ENCODE measurements around the gene PAGE2. TPM values are rescaled to one million over a fixed set of nuclear protein-coding genes. Genes with fewer than 3 reads are reported as not detected.
"Not testable (repeated sequence)": the region's sequence is repeated elsewhere in the genome, so short reads cannot be mapped to it uniquely, and the experiment has no call there.

Gene PAGE2
- total RNA-seq, 1 donor from 2014 or later: not detected

DNA sequence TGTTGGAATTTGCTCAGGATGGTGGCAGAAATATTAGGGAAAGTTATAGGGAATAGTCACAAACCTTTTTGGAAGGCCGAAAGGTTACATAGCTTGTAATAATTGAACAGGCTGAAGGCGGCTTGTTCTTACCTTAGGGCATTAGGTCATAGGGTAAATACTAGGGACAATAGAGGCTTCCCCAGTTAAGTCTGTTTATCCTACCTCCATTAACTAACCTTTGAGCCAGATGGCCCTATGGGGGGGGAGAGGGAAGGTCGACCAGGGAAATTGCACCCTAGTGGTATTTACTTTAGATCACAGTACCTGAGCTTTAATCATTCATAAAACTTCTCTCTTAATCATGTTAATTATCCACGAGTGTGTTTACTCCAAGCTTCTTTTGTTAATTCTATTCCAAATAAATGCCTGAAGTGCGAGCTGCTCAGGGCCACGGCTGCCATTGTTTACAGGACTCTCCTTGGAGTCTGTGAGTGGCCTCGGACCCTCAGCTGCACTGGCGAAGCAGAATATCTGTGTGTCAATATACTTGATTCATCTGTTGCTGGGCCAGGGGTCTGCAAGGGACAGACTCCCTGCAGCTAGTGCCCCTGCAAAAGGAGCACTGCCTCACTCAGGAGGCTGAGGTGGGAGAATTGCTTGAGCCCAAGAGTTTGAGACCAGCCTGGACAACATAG lies 22.9 kb downstream of the PAGE2 start:
- TF ChIP-seq, protein P1, sequence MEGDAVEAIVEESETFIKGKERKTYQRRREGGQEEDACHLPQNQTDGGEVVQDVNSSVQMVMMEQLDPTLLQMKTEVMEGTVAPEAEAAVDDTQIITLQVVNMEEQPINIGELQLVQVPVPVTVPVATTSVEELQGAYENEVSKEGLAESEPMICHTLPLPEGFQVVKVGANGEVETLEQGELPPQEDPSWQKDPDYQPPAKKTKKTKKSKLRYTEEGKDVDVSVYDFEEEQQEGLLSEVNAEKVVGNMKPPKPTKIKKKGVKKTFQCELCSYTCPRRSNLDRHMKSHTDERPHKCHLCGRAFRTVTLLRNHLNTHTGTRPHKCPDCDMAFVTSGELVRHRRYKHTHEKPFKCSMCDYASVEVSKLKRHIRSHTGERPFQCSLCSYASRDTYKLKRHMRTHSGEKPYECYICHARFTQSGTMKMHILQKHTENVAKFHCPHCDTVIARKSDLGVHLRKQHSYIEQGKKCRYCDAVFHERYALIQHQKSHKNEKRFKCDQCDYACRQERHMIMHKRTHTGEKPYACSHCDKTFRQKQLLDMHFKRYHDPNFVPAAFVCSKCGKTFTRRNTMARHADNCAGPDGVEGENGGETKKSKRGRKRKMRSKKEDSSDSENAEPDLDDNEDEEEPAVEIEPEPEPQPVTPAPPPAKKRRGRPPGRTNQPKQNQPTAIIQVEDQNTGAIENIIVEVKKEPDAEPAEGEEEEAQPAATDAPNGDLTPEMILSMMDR (IDR thresholded peaks at IDR 0.05): no peak
- no peak for TF ChIP-seq POLR2A (IDR thresholded peaks at IDR 0.05)
- no peak for TF ChIP-seq POLR2AphosphoS5 (IDR thresholded peaks at IDR 0.05; ENCODE audit: insufficient read depth in 1 of 2, low read depth in 1 of 2)
- no peak for DNase-seq (ENCODE audit: extremely low spot score in 2 of 2)
- Histone ChIP-seq H3K27me3 (no peaks in the 10 kb centered on the region), H3K4me3 (no peak overlapping the region), H3K27ac (no peak overlapping the region), H3K4me1 (no peaks in the 10 kb centered on the region), H3K9me3 (no peaks in the 10 kb centered on the region), H3K36me3 (no peaks in the 10 kb centered on the region)
- intact Hi-C loops (cut with DNase I): no loop called here

DNA sequence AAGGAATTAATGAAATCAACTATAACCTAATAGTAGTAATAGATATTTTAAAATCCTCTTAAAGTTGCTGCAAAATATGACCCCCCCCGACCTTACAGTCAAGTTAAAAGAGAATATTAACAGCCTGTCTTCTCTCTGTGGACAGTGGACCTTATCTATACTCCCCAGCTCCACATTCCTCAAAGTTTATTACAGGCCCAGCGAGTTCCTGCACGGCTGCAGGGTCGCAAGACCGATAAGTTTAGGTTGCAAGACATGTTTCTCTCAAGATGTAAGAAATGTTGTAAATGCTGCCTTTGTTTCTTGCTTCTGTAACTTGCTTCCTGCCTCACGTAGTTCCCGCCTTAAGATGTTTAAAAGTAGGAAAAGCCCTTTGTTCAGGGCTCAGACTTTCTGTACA lies 27.8 kb downstream of the PAGE2 start:
- H3K4me1 ChIP-seq; H3K4me3 ChIP-seq; H3K27me3 ChIP-seq; H3K27ac ChIP-seq; H3K9me3 ChIP-seq; DNase-seq (ENCODE audit: extremely low spot score in 2 of 2); intact Hi-C loops (cut with DNase I); H3K36me3 ChIP-seq: not testable (repeated sequence)

DNA sequence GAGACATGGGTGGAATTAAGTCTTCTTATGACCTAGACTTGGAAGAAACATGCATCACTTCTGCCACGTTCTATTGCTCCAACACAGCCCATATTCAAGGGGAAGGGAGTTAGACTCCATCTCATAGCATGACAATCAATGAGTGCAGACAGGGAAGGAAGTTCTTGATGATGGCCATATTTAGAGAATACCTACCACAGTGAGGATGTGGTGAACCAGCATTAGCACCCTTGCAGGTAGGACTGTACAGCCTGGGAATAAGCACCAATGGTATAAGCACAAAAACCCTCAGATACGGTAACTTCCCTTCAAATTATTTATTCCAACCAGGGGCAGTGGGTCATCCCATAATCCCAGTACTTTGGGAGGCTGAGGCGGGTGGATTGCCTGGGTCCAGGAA lies 29.8 kb downstream of the PAGE2 start:
- no peak for DNase-seq (ENCODE audit: extremely low spot score in 2 of 2)
- Histone ChIP-seq H3K4me3 (no peak overlapping the region), H3K9me3 (no peaks in the 10 kb centered on the region), H3K4me1 (no peaks in the 10 kb centered on the region), H3K27me3 (no peaks in the 10 kb centered on the region), H3K27ac (no peak overlapping the region), H3K36me3 (no peaks in the 10 kb centered on the region)
- TF ChIP-seq POLR2A (IDR thresholded peaks at IDR 0.05) (no peak), POLR2AphosphoS5 (IDR thresholded peaks at IDR 0.05; ENCODE audit: insufficient read depth in 1 of 2, low read depth in 1 of 2) (no peak)
- TF ChIP-seq, protein P1 (IDR thresholded peaks at IDR 0.05): no peak
- intact Hi-C loops (cut with DNase I): no loop called here

DNA sequence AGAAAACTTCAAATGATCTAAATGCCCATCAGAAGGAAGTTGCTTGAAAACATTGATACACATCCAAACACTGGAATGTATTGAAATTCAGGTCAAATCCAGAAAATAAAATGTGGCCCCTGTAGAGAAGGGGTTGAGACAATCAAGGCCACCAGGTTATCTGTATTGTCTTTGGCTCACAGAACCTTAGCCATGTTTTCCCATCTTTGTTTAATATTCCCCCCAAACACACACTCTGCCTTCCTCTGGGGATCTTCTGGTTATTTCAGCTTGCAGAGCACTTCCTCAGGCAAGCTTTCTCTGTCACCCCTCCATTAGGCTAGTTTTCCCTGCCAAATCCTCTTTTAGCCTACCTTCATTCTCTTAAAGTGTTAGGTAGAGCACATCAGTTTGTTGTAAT lies 30.5 kb downstream of the PAGE2 start:
- intact Hi-C loops (cut with DNase I): no loop called here
- no peaks in the 10 kb centered on the region for H3K27me3 ChIP-seq
- no peak for TF ChIP-seq POLR2AphosphoS5 (IDR thresholded peaks at IDR 0.05; ENCODE audit: insufficient read depth in 1 of 2, low read depth in 1 of 2)
- no peak for TF ChIP-seq POLR2A (IDR thresholded peaks at IDR 0.05)
- TF ChIP-seq, protein P1 (IDR thresholded peaks at IDR 0.05): no peak

DNA sequence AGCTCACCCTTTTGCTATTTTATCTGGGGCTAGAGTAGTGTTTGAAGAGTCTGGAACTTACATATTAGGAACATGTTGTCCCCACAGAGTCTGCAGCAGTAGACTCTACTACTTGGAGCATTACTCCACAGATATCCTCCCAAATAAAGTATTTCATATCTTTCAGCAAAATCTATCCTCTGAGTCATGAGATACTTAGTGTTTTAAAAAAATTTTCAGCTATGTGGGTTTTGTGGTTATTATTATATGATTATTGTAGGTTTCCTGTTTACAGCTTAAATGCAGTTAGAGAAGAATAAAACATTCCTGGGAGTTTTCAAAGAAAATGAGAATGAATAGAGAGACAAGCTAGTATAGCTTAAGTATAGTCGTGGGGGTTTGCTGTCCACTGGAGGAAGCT lies 30.9 kb downstream of the PAGE2 start:
- H3K4me3 ChIP-seq: no peak overlapping the region
- no peaks in the 10 kb centered on the region for H3K27me3 ChIP-seq
- TF ChIP-seq POLR2AphosphoS5 (IDR thresholded peaks at IDR 0.05; ENCODE audit: insufficient read depth in 1 of 2, low read depth in 1 of 2): no peak
- no peak for TF ChIP-seq POLR2A (IDR thresholded peaks at IDR 0.05)
- TF ChIP-seq, protein P1 (IDR thresholded peaks at IDR 0.05): no peak
- no peak overlapping the region for H3K27ac ChIP-seq
- no peaks in the 10 kb centered on the region for H3K36me3 ChIP-seq
- H3K4me1 ChIP-seq: no peaks in the 10 kb centered on the region
- H3K9me3 ChIP-seq: no peaks in the 10 kb centered on the region
- intact Hi-C loops (cut with DNase I): no loop called here
- DNase-seq (ENCODE audit: extremely low spot score in 2 of 2): no peak

More for the DNA sequence above, 30.5 kb downstream of the PAGE2 start:
- Histone ChIP-seq H3K27ac (no peak overlapping the region), H3K36me3 (no peaks in the 10 kb centered on the region), H3K4me1 (no peaks in the 10 kb centered on the region), H3K4me3 (no peak overlapping the region), H3K9me3 (no peaks in the 10 kb centered on the region)
- DNase-seq (ENCODE audit: extremely low spot score in 2 of 2): no peak

Data from vagina (tissue), 2 donors.